K562 (cell line): Measurements from ENCODE around the gene CIAO2A. TPM values are rescaled to one million over a fixed set of nuclear protein-coding genes. Genes with fewer than 3 reads are reported as not detected.
A peak's percentile ranks its signal among the peaks of the same experiment; 100 is the strongest.

Experiments
- ARID4B ChIP-seq: sonication (generic); formaldehyde crosslinking; IDR thresholded peaks from 2 replicates; pipeline ENCODE4 v1.8.0; 2022; ENCODE audit warnings: mild to moderate bottlenecking, missing genetic modification reagents
- KDM4B ChIP-seq, 2 experiments: fragments of 450-650 bp in 1 of 2; sonication (generic) in 1 of 2; IDR thresholded peaks; 2 replicates each; pipeline ENCODE4 v1.6.1; 2016 to 2017; ENCODE audit warnings: borderline replicate concordance in 2 of 2, antibody characterized with exemption in 1 of 2, low read depth in 1 of 2, mild to moderate bottlenecking in 1 of 2
- MAFK ChIP-seq: IDR thresholded peaks from 2 replicates; pipeline ENCODE4 v1.6.1; 2011; ENCODE audit warnings: low read length, improper control_type of control experiment
- SRF ChIP-seq, 2 experiments: fragments of 250-450, 450-650 bp in 1 of 2; sonication (Bioruptor Pico) in 1 of 2; sonication (generic) in 1 of 2; formaldehyde crosslinking; IDR thresholded peaks; 2 replicates each; pipeline versions ENCODE4 v1.5.0 to v1.5.1; 2020 to 2022; ENCODE audit warnings: mild to moderate bottlenecking in 1 of 2, missing genetic modification reagents in 1 of 2
- SRSF3 ChIP-seq: fragments of 200-400 bp; formaldehyde crosslinking; IDR thresholded peaks from 2 replicates; pipeline ENCODE4 v1.6.1; 2016; ENCODE audit warnings: mild to moderate bottlenecking, low read length, moderate library complexity; ENCODE audit not compliant: insufficient read depth
- ZBTB9 ChIP-seq: fragments of 450-650 bp; formaldehyde crosslinking; IDR thresholded peaks from 2 replicates; pipeline ENCODE4 v1.4.0; 2020; ENCODE audit warnings: mild to moderate bottlenecking, moderate library complexity
- polyA plus RNA-seq, 8 experiments: library from polyadenylated mRNA; depleted of rRNA in 4 of 8; stranded (reverse) in 5 of 8; unstranded in 3 of 8; fragments of >200 nt; fragmentation: Nextera tagmentation in 2 of 8; fragmentation: Illumina TruSeq in 1 of 8; extraction: Ambion mirVana in 2 of 8; extraction: Trizol in 1 of 8; gene quantifications; 2 replicates each; pipeline versions ENCODE4 v1.2.1 to v1.2.3, GENCODE V29; 2011 to 2014; ENCODE audit warnings: inconsistent platforms in 1 of 8, missing spikeins in 1 of 8
- total RNA-seq, 7 experiments: library from RNA; depleted of rRNA in 6 of 7; stranded (reverse); fragments of >200 nt in 6 of 7; fragmentation: Illumina TruSeq in 2 of 7; extraction: Trizol in 2 of 7; gene quantifications; 2 replicates each; pipeline versions ENCODE4 v1.2.1 to v1.2.3, GENCODE V29; 2011 to 2021; ENCODE audit warnings: low replicate concordance in 1 of 7

CIAO2A gene
- total and polyA plus RNA-seq, 9 of the 15 experiments (the other 6 are each of a cell fraction or from before 2014, with no cell fraction given): 161 to 429 (median 313) TPM

- TF ChIP-seq ARID4B (CRISPR knock-in tag): no peak
- TF ChIP-seq KDM4B (IDR thresholded peaks at IDR 0.05; ENCODE audit: borderline replicate concordance in 2 of 2, low read depth in 1 of 2): no peak
- TF ChIP-seq SRF (CRISPR knock-in tag; IDR thresholded peaks at IDR 0.05): no peak
- no peak for TF ChIP-seq SRSF3
- peak; percentile 85 for TF ChIP-seq MAFK
- no peak for TF ChIP-seq ZBTB9 (CRISPR knock-in tag)
- TF ChIP-seq, all 486 proteins: peak for 5
These were observed 40.6 kb downstream of the CIAO2A start (continued) for GRCh38 chr15:64052925-64053491.
